MCF 10A (cell line): ENCODE results near the gene ZBP1. TPM values are rescaled to one million over a fixed set of nuclear protein-coding genes. Genes with fewer than 3 reads are reported as not detected.

Experiments
- BruUV-seq: library from RNA; stranded (reverse); fragments of 400-500 nt; replicated peaks from 2 replicates; lab custom pipeline; 2021; lab: Mats Ljungman, UMichigan
- CTCF ChIA-PET: fragments of 300-600 bp; sonication (Branson Sonifier 250); formaldehyde crosslinking; extraction: SDS; loops from one replicate; lab custom pipeline; 2021; ENCODE audit warnings: antibody characterized with exemption, inconsistent platforms; lab: Yijun Ruan, JAX
- POLR2A ChIA-PET: fragments of 300-600, 350-650 bp; sonication (Branson Sonifier 250); formaldehyde crosslinking; extraction: SDS; loops from one replicate; lab custom pipeline; 2020; ENCODE audit warnings: antibody characterized with exemption, inconsistent platforms; lab: Yijun Ruan, JAX
- DNase-seq: peaks from one replicate; pipeline ENCODE4 v3.0.0-alpha.2; 2018; ENCODE audit not compliant: unreplicated experiment
- H3K27ac Mint-ChIP-seq: one replicate; pipeline ENCODE4 v1.8.0; 2022; ENCODE audit warnings: mild to moderate bottlenecking, low read depth, mixed read lengths; ENCODE audit not compliant: unreplicated experiment
- H3K27me3 Mint-ChIP-seq: one replicate; pipeline ENCODE4 v1.8.0; 2022; ENCODE audit warnings: mixed read lengths; ENCODE audit not compliant: insufficient read depth, unreplicated experiment
- H3K36me3 Mint-ChIP-seq: one replicate; pipeline ENCODE4 v1.8.0; 2022; ENCODE audit warnings: mild to moderate bottlenecking, moderate library complexity, mixed read lengths; ENCODE audit not compliant: insufficient read depth, unreplicated experiment
- H3K4me1 Mint-ChIP-seq: one replicate; pipeline ENCODE4 v1.8.0; 2022; ENCODE audit warnings: mixed read lengths; ENCODE audit not compliant: insufficient read depth, unreplicated experiment
- H3K4me3 Mint-ChIP-seq: one replicate; pipeline ENCODE4 v1.8.0; 2022; ENCODE audit warnings: mild to moderate bottlenecking, moderate library complexity, mixed read lengths; ENCODE audit not compliant: unreplicated experiment
- H3K9me3 Mint-ChIP-seq: one replicate; pipeline ENCODE4 v1.8.0; 2022; ENCODE audit warnings: mixed read lengths; ENCODE audit not compliant: unreplicated experiment
- CTCF ChIP-seq: fragments of 200-600 bp; IDR thresholded peaks from one replicate; pipeline ENCODE4 v1.8.0; 2022; ENCODE audit warnings: antibody characterized with exemption, mild to moderate bottlenecking; ENCODE audit not compliant: unreplicated experiment
- intact Hi-C: fragments of 100-400 bp; cut with micrococcal nuclease; formaldehyde crosslinking; loops from 2 replicates; pipeline ENCODE4 v1.14.1; 2022
- total RNA-seq: library from RNA; stranded (reverse); gene quantifications from 2 replicates; pipeline ENCODE4 v1.2.3, GENCODE V29; 2022

ZBP1 gene
- total RNA-seq, 1 experiment from 2014 or later, result not detected

GRCh38 chr20:57628047-57628961, 8.1 kb upstream of the ZBP1 start:
- Mint-ChIP-seq H3K4me3 (no peak overlapping the region), H3K36me3 (no peaks in the 10 kb centered on the region), H3K4me1 (no peaks in the 10 kb centered on the region), H3K27ac (no peak overlapping the region), H3K9me3 (peaks cover 9% of the 10 kb centered on the region), H3K27me3 (peaks cover 36% of the 10 kb centered on the region)
- BruUV-seq, result no TSS peak
- ChIA-PET POLR2A (no interaction called here), CTCF (interaction anchor here (0.6 to 5.5 kb wide), 7 partner anchors 10 to 618 kb away, joined by 3 to 19 read pairs (median 4); no protein-coding TSS in a partner anchor)
- DNase-seq, result no peak
- intact Hi-C loops, result no loop called here
- TF ChIP-seq CTCF, result no peak

- no peak overlapping the region for H3K4me3 Mint-ChIP-seq
- CTCF ChIA-PET, result interaction anchor here (0.6 to 5.5 kb wide), 6 partner anchors 9 to 619 kb away, joined by 3 to 19 read pairs (median 4); no protein-coding TSS in a partner anchor
- H3K36me3 Mint-ChIP-seq, result no peaks in the 10 kb centered on the region
- POLR2A ChIA-PET, result interaction anchor here (0.6 kb wide), 1 partner anchor 260 kb away, joined by 5 read pairs; no protein-coding TSS in a partner anchor
- no peak overlapping the region for H3K27ac Mint-ChIP-seq
- H3K27me3 Mint-ChIP-seq, result peaks cover 27% of the 10 kb centered on the region
- no TSS peak for BruUV-seq
- intact Hi-C loops, result no loop called here
- no peak for DNase-seq
- peaks cover 6% of the 10 kb centered on the region for H3K4me1 Mint-ChIP-seq
- peaks cover 9% of the 10 kb centered on the region for H3K9me3 Mint-ChIP-seq
- TF ChIP-seq CTCF, result no peak
Observed at GRCh38 chr20:57627339-57627738, 7.1 kb upstream of the ZBP1 start.

GRCh38 chr20:57625978-57626377, 5.8 kb upstream of the ZBP1 start:
- TF ChIP-seq CTCF, result no peak
- peaks cover 6% of the 10 kb centered on the region for H3K4me1 Mint-ChIP-seq
- no TSS peak for BruUV-seq
- peaks cover 13% of the 10 kb centered on the region for H3K27me3 Mint-ChIP-seq
- ChIA-PET POLR2A (no interaction called here), CTCF (interaction anchor here (0.7 to 1.1 kb wide), 2 partner anchors 461 to 589 kb away, joined by 4 read pairs; no protein-coding TSS in a partner anchor)
- no peak overlapping the region for H3K4me3 Mint-ChIP-seq
- intact Hi-C loops, result no loop called here
- no peak for DNase-seq
- H3K9me3 Mint-ChIP-seq, result peaks cover 9% of the 10 kb centered on the region
- H3K27ac Mint-ChIP-seq, result no peak overlapping the region
- H3K36me3 Mint-ChIP-seq, result no peaks in the 10 kb centered on the region
